HG03354 (cell line): Measurements from ENCODE around the gene ZNF28.
"Not testable (repeated sequence)": the region's sequence is repeated elsewhere in the genome, so short reads cannot be mapped to it uniquely, and the experiment has no call there.

Source experiments
- ATAC-seq: cut with Tn5 transposase; IDR thresholded peaks from one replicate; pipeline ENCODE4 v1.9.1; 2021; ENCODE audit warnings: mild to moderate bottlenecking; ENCODE audit not compliant: unreplicated experiment, poor library complexity, severe bottlenecking

Gene ZNF28

DNA sequence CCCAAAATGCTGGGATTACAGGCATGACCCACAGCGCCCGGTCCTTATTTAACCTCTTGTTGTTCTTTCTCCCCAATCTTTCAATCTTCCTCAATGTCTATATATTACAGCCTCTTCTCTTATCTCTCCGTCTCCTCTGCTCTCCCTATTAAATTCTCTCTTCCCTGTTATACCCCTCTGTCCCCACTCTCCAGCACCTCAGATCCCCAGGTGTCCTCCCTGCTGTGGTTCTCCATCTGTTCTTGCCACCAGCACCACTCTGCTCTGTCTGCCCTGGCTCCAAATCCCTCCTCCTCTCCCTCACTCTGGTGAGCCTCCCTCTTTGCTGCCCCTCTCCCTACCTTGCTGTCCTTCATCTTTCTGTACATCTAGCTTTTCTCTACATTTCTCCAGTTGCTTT lies 35.9 kb downstream of the ZNF28 start:
- ATAC-seq, result no peak

DNA sequence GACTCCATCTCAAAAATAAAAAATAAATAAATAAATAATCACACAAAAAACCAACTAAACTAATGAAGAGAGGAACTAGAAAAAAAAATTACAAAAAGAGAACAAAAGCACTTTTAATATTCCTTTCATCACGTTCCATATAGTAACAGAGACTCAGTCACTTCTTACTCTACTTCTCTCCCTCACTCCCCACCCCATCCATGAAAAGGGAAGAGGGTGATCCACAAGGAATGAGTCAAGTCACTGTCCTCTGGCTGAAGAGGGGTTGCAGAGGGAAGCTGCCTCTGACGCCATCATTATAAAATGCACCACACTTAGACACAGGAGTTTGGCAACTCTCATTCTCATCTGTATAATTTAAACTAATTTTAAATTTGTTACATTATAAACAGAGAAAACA lies 38.6 kb downstream of the ZNF28 start:
- ATAC-seq, result not testable (repeated sequence)

DNA sequence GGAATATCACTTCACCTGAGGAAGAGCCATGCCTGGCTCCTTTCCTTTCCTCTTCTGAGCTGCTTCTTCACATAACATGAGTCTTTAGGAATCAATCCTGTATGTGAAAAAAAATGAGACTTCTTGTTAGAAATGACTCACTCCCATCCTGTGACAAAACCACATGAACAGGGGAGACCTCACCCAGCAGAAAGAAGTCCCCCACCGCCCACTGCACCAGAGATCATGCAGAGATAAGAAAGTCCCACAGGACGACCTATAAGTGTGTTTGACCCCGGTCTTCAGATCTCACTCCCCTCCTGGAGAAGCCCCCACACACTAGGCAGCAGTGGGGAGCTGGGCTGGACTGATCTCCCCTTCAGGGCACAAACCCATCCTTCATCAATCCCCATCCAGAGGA lies 42.6 kb downstream of the ZNF28 start:
- no peak for ATAC-seq

DNA sequence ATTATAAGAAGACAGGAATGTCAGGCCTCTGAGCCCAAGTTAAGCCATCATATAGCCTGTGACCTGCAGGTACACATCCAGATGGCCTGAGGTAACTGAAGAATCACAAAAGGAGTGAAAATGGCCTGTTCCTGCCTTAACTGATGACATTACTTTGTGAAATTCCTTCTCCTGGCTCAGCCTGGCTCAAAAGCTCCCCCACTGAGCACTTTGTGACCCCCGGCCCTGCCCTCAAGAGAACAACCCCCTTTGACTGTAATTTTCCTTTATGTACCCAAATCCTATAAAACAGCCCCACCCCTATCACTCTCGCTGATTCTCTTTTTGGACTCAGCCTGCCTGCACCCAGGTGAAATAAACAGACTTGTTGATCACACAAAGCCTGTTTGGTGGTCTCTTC lies 65.0 kb downstream of the ZNF28 start:
- ATAC-seq, result not testable (repeated sequence)

DNA sequence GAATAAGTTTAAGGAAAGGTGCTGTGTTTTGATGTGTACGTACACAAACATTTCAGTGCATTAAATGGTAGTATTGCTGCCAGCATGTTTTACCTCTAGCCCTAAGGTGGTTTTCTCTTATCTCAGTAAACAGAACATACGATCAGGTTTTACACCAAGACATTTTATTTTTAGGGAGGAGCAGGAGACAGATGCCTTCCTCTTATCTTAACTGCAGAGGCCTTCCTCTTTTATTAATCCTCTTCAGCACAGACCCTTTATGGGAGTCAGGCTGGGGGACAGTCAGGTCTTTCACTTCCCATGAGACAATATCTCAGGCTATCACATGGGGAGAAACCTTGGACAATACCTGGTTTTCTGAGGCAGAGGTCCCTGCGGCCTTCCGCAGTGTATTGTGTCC lies 71.7 kb downstream of the ZNF28 start:
- no peak for ATAC-seq

DNA sequence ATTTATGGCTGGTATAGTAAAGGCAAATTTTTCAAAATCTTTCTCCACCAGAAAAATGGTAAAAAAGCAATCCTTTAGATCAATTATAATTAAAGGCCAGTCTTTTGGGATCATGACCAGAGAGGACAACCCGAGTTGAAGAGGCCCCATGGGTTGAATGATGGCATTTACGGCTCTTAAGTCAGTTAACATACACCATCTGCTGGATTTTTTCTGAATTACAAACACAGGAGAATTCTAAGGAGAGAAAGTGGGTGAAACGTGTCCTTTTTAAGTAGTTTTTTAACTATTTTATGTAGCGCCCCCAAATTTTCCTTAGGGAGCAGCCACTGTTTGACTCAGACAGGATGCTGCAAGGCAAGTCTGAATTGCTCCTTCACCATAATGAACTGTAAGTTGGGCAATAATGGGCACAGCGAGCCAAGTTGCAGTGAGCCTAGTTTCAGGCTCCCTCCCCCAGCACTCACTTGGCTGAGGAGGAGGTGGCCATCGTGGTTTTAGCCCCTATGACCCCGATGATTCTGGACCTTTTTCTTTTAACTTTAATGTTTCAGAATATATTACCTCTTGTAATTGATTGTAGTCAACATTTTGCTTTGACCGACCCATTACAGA lies 73.0 kb downstream of the ZNF28 start:
- no peak for ATAC-seq
